Mesothelial cell of epicardium (in vitro differentiated cells): ENCODE results near the gene UBE2E3. TPM values are rescaled to one million over a fixed set of nuclear protein-coding genes. Genes with fewer than 3 reads are reported as not detected.

Source experiments
- DNase-seq, 2 experiments: peaks; one replicate each; pipeline ENCODE4 v3.0.0; 2021; ENCODE audit warnings: low spot score in 2 of 2; ENCODE audit not compliant: unreplicated experiment in 2 of 2
- H3K27ac Mint-ChIP-seq: 2 replicates; pipeline ENCODE4 v1.8.0; 2021; ENCODE audit warnings: mixed read lengths
- H3K27me3 Mint-ChIP-seq: 2 replicates; pipeline ENCODE4 v1.8.0; 2021; ENCODE audit warnings: low read depth, mixed read lengths
- H3K36me3 Mint-ChIP-seq: 2 replicates; pipeline ENCODE4 v1.8.0; 2021; ENCODE audit warnings: mixed read lengths
- H3K4me1 Mint-ChIP-seq: 2 replicates; pipeline ENCODE4 v1.8.0; 2021; ENCODE audit warnings: mixed read lengths
- H3K4me3 Mint-ChIP-seq: 2 replicates; pipeline ENCODE4 v1.8.0; 2021; ENCODE audit warnings: mild to moderate bottlenecking, moderate library complexity, mixed read lengths
- H3K9me3 Mint-ChIP-seq: 2 replicates; pipeline ENCODE4 v1.8.0; 2021; ENCODE audit warnings: mixed read lengths
- CTCF ChIP-seq: fragments of 200-600 bp; sonication (generic); IDR thresholded peaks from one replicate; pipeline ENCODE4 v1.5.0; 2021; ENCODE audit warnings: antibody characterized with exemption; ENCODE audit not compliant: unreplicated experiment
- total RNA-seq: library from RNA; stranded (reverse); gene quantifications from 3 replicates; pipeline ENCODE4 v1.2.1, GENCODE V29; 2021

UBE2E3 gene
- total RNA-seq, 1 donor from 2014 or later, result 112 TPM

- no peak overlapping the region for H3K27ac Mint-ChIP-seq
- peaks cover 26% of the 10 kb centered on the region for H3K36me3 Mint-ChIP-seq
- no peak for DNase-seq
These were observed 78.2 kb downstream of the UBE2E3 start for GRCh38 chr2:181058378-181059269.

GRCh38 chr2:181063696-181064095 is 83.3 kb downstream of the UBE2E3 start:
- TF ChIP-seq CTCF, result no peak

More at GRCh38 chr2:181058378-181059269, 78.2 kb downstream of the UBE2E3 start:
- H3K4me3 Mint-ChIP-seq, result no peak overlapping the region
- no peaks in the 10 kb centered on the region for H3K27me3 Mint-ChIP-seq
- peaks cover under 1% of the 10 kb centered on the region for H3K4me1 Mint-ChIP-seq
- TF ChIP-seq CTCF, result no peak
- peaks cover 27% of the 10 kb centered on the region for H3K9me3 Mint-ChIP-seq

GRCh38 chr2:181065458-181065857 is 85.1 kb downstream of the UBE2E3 start:
- DNase-seq, result no peak
- H3K4me1 Mint-ChIP-seq, result peaks cover 2% of the 10 kb centered on the region
- no peaks in the 10 kb centered on the region for H3K27me3 Mint-ChIP-seq
- no peak overlapping the region for H3K4me3 Mint-ChIP-seq
- H3K36me3 Mint-ChIP-seq, result peaks cover 10% of the 10 kb centered on the region
- no peaks in the 10 kb centered on the region for H3K9me3 Mint-ChIP-seq
- no peak overlapping the region for H3K27ac Mint-ChIP-seq
- no peak for TF ChIP-seq CTCF

More at GRCh38 chr2:181063696-181064095, 83.3 kb downstream of the UBE2E3 start:
- Mint-ChIP-seq H3K4me1 (peaks cover 2% of the 10 kb centered on the region), H3K27me3 (no peaks in the 10 kb centered on the region), H3K36me3 (peaks cover 10% of the 10 kb centered on the region), H3K27ac (no peak overlapping the region), H3K9me3 (no peaks in the 10 kb centered on the region), H3K4me3 (no peak overlapping the region)
- DNase-seq, result no peak

GRCh38 chr2:181066333-181066732 is 85.9 kb downstream of the UBE2E3 start:
- Mint-ChIP-seq H3K4me1 (peaks cover 2% of the 10 kb centered on the region), H3K36me3 (peaks cover 10% of the 10 kb centered on the region), H3K9me3 (no peaks in the 10 kb centered on the region), H3K27me3 (no peaks in the 10 kb centered on the region), H3K4me3 (no peak overlapping the region), H3K27ac (no peak overlapping the region)
- DNase-seq, result no peak
- no peak for TF ChIP-seq CTCF

- no peak for DNase-seq
- Mint-ChIP-seq H3K36me3 (no peaks in the 10 kb centered on the region), H3K9me3 (no peaks in the 10 kb centered on the region), H3K4me3 (no peak overlapping the region), H3K27ac (no peak overlapping the region), H3K27me3 (no peaks in the 10 kb centered on the region), H3K4me1 (no peaks in the 10 kb centered on the region)
- no peak for TF ChIP-seq CTCF
These were observed 89.9 kb downstream of the UBE2E3 start for GRCh38 chr2:181070119-181070835.
